Activated T-helper 1 cell treated with anti-CD3 and anti-CD28 coated beads, Interleukin-12 subunit alpha, Interleukin-12 subunit beta, Interleukin-2, Interleukin-4 antibody, amounts not matched to agents 30 ng/mL and 10 ng/mL and 1 ng/mL, durations not matched to agents 14 hours and 24 hours and 36 hours (primary cell): Measurements from ENCODE around the gene HOXD12. TPM values are rescaled to one million over a fixed set of nuclear protein-coding genes. Genes with fewer than 3 reads are reported as not detected.

Source experiments
- DNase-seq: peaks from one replicate; pipeline ENCODE4 v3.0.0; 2021; ENCODE audit warnings: low spot score
- H3K27ac Mint-ChIP-seq: one replicate; pipeline ENCODE4 v1.8.0; 2021; ENCODE audit warnings: mild to moderate bottlenecking, mixed read lengths
- H3K27me3 Mint-ChIP-seq: one replicate; pipeline ENCODE4 v1.8.0; 2022; ENCODE audit warnings: mild to moderate bottlenecking, moderate library complexity, mixed read lengths; ENCODE audit not compliant: insufficient read depth
- H3K36me3 Mint-ChIP-seq: one replicate; pipeline ENCODE4 v1.8.0; 2021; ENCODE audit warnings: low read depth, mixed read lengths
- H3K4me1 Mint-ChIP-seq: one replicate; pipeline ENCODE4 v1.8.0; 2021; ENCODE audit warnings: low read depth, mixed read lengths
- H3K4me3 Mint-ChIP-seq: one replicate; pipeline ENCODE4 v1.8.0; 2021; ENCODE audit warnings: mild to moderate bottlenecking, moderate library complexity, mixed read lengths
- H3K9me3 Mint-ChIP-seq: one replicate; pipeline ENCODE4 v1.8.0; 2021; ENCODE audit warnings: mixed read lengths
- intact Hi-C: fragments of 100-400 bp; cut with micrococcal nuclease; formaldehyde crosslinking; loops from one replicate; pipeline ENCODE4 v1.15.1; 2024
- total RNA-seq: library from RNA; stranded (reverse); gene quantifications from 2 replicates; pipeline ENCODE4 v1.2.3, GENCODE V29; 2022

HOXD12 gene
- total RNA-seq, 1 donor from 2014 or later, result not detected

GRCh38 chr2:176126929-176127773 is 27.6 kb downstream of the HOXD12 start:
- Mint-ChIP-seq H3K27me3 (peaks cover 76% of the 10 kb centered on the region), H3K9me3 (no peaks in the 10 kb centered on the region), H3K4me3 (no peak overlapping the region), H3K27ac (peak overlapping the region; percentile 23), H3K36me3 (no peaks in the 10 kb centered on the region), H3K4me1 (peaks cover 31% of the 10 kb centered on the region)
- peak; percentile 24 for DNase-seq
- intact Hi-C loops, result loop anchor here (1.0 to 5.0 kb wide), 6 partner anchors 328 to 1020 kb away; no protein-coding TSS in a partner anchor

- Mint-ChIP-seq H3K36me3 (no peaks in the 10 kb centered on the region), H3K27me3 (peaks cover 78% of the 10 kb centered on the region), H3K27ac (peak overlapping the region; percentile 75), H3K9me3 (no peaks in the 10 kb centered on the region), H3K4me3 (no peak overlapping the region), H3K4me1 (peaks cover 35% of the 10 kb centered on the region)
- no peak for DNase-seq
- intact Hi-C loops, result loop anchor here (1.0 to 5.0 kb wide), 6 partner anchors 328 to 1020 kb away; no protein-coding TSS in a partner anchor
Observed at GRCh38 chr2:176127774-176128072, 28.1 kb downstream of the HOXD12 start.

GRCh38 chr2:176128172-176128981 is 28.8 kb downstream of the HOXD12 start:
- peaks cover 35% of the 10 kb centered on the region for H3K4me1 Mint-ChIP-seq
- no peak for DNase-seq
- intact Hi-C loops, result loop anchor here (5.0 kb wide), 1 partner anchor 424 kb away; no protein-coding TSS in a partner anchor
- peak overlapping the region; percentile 75 for H3K27ac Mint-ChIP-seq
- H3K27me3 Mint-ChIP-seq, result peaks cover 81% of the 10 kb centered on the region
- no peak overlapping the region for H3K4me3 Mint-ChIP-seq
- H3K9me3 Mint-ChIP-seq, result no peaks in the 10 kb centered on the region
- H3K36me3 Mint-ChIP-seq, result no peaks in the 10 kb centered on the region

- no peaks in the 10 kb centered on the region for H3K9me3 Mint-ChIP-seq
- no peak within 1 kb of the TSS for H3K4me3 Mint-ChIP-seq
Observed at GRCh38 chr2:176128982-176129796, 29.6 kb downstream of the HOXD12 start, which contains the start of gene HOXD8. TSS of gene HOXD8 (plus strand) at chr2:176129705. CDS start at chr2:176130367, 662 bp downstream.

GRCh38 chr2:176129813-176130146 is 30.2 kb downstream of the HOXD12 start:
- Mint-ChIP-seq H3K9me3 (no peaks in the 10 kb centered on the region), H3K4me1 (peaks cover 30% of the 10 kb centered on the region)
- DNase-seq, result no peak

More at GRCh38 chr2:176128982-176129796, 29.6 kb downstream of the HOXD12 start, which contains the start of gene HOXD8:
- peaks cover 81% of the 10 kb centered on the region for H3K27me3 Mint-ChIP-seq
- peaks cover 30% of the 10 kb centered on the region for H3K4me1 Mint-ChIP-seq
- H3K36me3 Mint-ChIP-seq, result no peaks in the 10 kb centered on the region
- intact Hi-C loops, result loop anchor here (5.0 kb wide), 1 partner anchor 423 kb away; no protein-coding TSS in a partner anchor
- H3K27ac Mint-ChIP-seq, result peak within 1 kb of the TSS; percentile 75
- DNase-seq, result no peak

GRCh38 chr2:176130147-176130956 is 30.8 kb downstream of the HOXD12 start:
- DNase-seq, result no peak
- intact Hi-C loops, result loop anchor here (1.0 to 5.0 kb wide), 4 partner anchors 8 to 52 kb away; partner anchors contain the start of gene HOXD9
- Mint-ChIP-seq H3K27me3 (peaks cover 81% of the 10 kb centered on the region), H3K36me3 (no peaks in the 10 kb centered on the region), H3K27ac (peak overlapping the region; percentile 74), H3K4me1 (peaks cover 30% of the 10 kb centered on the region), H3K9me3 (no peaks in the 10 kb centered on the region), H3K4me3 (no peak overlapping the region)

More at GRCh38 chr2:176129813-176130146, 30.2 kb downstream of the HOXD12 start:
- no peak overlapping the region for H3K27ac Mint-ChIP-seq
- intact Hi-C loops, result loop anchor here (1.0 to 5.0 kb wide), 5 partner anchors 7 to 423 kb away; partner anchors contain the start of gene HOXD9
- no peaks in the 10 kb centered on the region for H3K36me3 Mint-ChIP-seq
- no peak overlapping the region for H3K4me3 Mint-ChIP-seq
- peaks cover 81% of the 10 kb centered on the region for H3K27me3 Mint-ChIP-seq

- Mint-ChIP-seq H3K27ac (peak overlapping the region; percentile 74), H3K4me3 (no peak overlapping the region), H3K36me3 (peaks cover 2% of the 10 kb centered on the region), H3K9me3 (no peaks in the 10 kb centered on the region), H3K27me3 (peaks cover 81% of the 10 kb centered on the region), H3K4me1 (peaks cover 30% of the 10 kb centered on the region)
- intact Hi-C loops, result loop anchor here (1.0 to 5.0 kb wide), 4 partner anchors 9 to 52 kb away; partner anchors contain the start of gene HOXD9
- no peak for DNase-seq
Observed at GRCh38 chr2:176130957-176131847, 31.6 kb downstream of the HOXD12 start.

- no peak overlapping the region for H3K4me3 Mint-ChIP-seq
- DNase-seq, result no peak
- no peaks in the 10 kb centered on the region for H3K9me3 Mint-ChIP-seq
- H3K4me1 Mint-ChIP-seq, result peaks cover 29% of the 10 kb centered on the region
- peaks cover 2% of the 10 kb centered on the region for H3K36me3 Mint-ChIP-seq
- peaks cover 79% of the 10 kb centered on the region for H3K27me3 Mint-ChIP-seq
- intact Hi-C loops, result loop anchor here (2.0 to 5.0 kb wide), 5 partner anchors 15 to 53 kb away; partner anchors contain the start of gene HOXD3
- no peak overlapping the region for H3K27ac Mint-ChIP-seq
Observed at GRCh38 chr2:176131848-176132158, 32.2 kb downstream of the HOXD12 start.

GRCh38 chr2:176132205-176133171 is 32.9 kb downstream of the HOXD12 start:
- DNase-seq, result no peak
- intact Hi-C loops, result loop anchor here (2.0 to 5.0 kb wide), 3 partner anchors 14 to 40 kb away; partner anchors contain the start of gene HOXD3
- H3K27ac Mint-ChIP-seq, result peak overlapping the region; percentile 68
- H3K4me1 Mint-ChIP-seq, result peaks cover 27% of the 10 kb centered on the region
- H3K9me3 Mint-ChIP-seq, result no peaks in the 10 kb centered on the region
- H3K36me3 Mint-ChIP-seq, result peaks cover 2% of the 10 kb centered on the region
- H3K27me3 Mint-ChIP-seq, result peaks cover 79% of the 10 kb centered on the region
- peak overlapping the region; percentile 74 for H3K4me3 Mint-ChIP-seq

GRCh38 chr2:176133389-176133788 is 33.8 kb downstream of the HOXD12 start:
- Mint-ChIP-seq H3K36me3 (peaks cover 2% of the 10 kb centered on the region), H3K4me1 (peaks cover 18% of the 10 kb centered on the region)
- intact Hi-C loops, result loop anchor here (2.0 to 5.0 kb wide), 3 partner anchors 13 to 39 kb away; partner anchors contain the start of gene HOXD3

More at GRCh38 chr2:176133389-176133788, 33.8 kb downstream of the HOXD12 start:
- no peak for DNase-seq
- no peak overlapping the region for H3K27ac Mint-ChIP-seq
- H3K27me3 Mint-ChIP-seq, result peaks cover 79% of the 10 kb centered on the region
- no peak overlapping the region for H3K4me3 Mint-ChIP-seq
- no peaks in the 10 kb centered on the region for H3K9me3 Mint-ChIP-seq
